Large intestine (tissue), 3 donors: ENCODE data around the gene CATSPERE. TPM values are rescaled to one million over a fixed set of nuclear protein-coding genes. Genes with fewer than 3 reads are reported as not detected.

Source experiments
- DNase-seq, 2 donors: peaks; one replicate each; pipeline versions ENCODE4 v3.0.0 to v3.0.0-alpha.2; 2013
- H3K27ac ChIP-seq: one replicate; pipeline ENCODE4 v1.5.1; 2013; ENCODE audit warnings: low read length
- H3K27me3 ChIP-seq: 2 replicates; pipeline ENCODE4 v1.6.1; 2013; ENCODE audit warnings: low read length; ENCODE audit not compliant: control insufficient read depth, insufficient read depth
- H3K36me3 ChIP-seq: 2 replicates; pipeline ENCODE4 v1.6.1; 2013; ENCODE audit warnings: low read length; ENCODE audit not compliant: control insufficient read depth, insufficient read depth
- H3K4me1 ChIP-seq: one replicate; pipeline ENCODE4 v1.6.1; 2013; ENCODE audit warnings: low read length; ENCODE audit not compliant: control insufficient read depth, insufficient read depth
- H3K4me3 ChIP-seq: one replicate; pipeline ENCODE4 v1.5.1; 2013; ENCODE audit warnings: low read length
- H3K9me3 ChIP-seq: one replicate; pipeline ENCODE4 v1.6.1; 2013; ENCODE audit warnings: mild to moderate bottlenecking, low read depth, low read length, moderate library complexity; ENCODE audit not compliant: control insufficient read depth
- WGBS: methylation state at CpG from one replicate; pipeline ENCODE4 v1.1.5; 2013; ENCODE audit warnings: low lambda C conversion rate; ENCODE audit not compliant: insufficient coverage; 5-methylcytosine and 5-hydroxymethylcytosine counted together
- polyA plus RNA-seq: library from polyadenylated mRNA; unstranded; fragments of 120-200 nt; gene quantifications from one replicate; pipeline ENCODE4 v1.2.1, GENCODE V29; 2013

CATSPERE gene
- polyA plus RNA-seq, 1 donor = 1.2 TPM

GRCh38 chr1:244645890-244646289, 184.8 kb downstream of the CATSPERE start:
- Histone ChIP-seq H3K27ac (no peak overlapping the region), H3K36me3 (no peaks in the 10 kb centered on the region), H3K4me1 (no peaks in the 10 kb centered on the region), H3K9me3 (no peaks in the 10 kb centered on the region), H3K4me3 (no peak overlapping the region), H3K27me3 (no peaks in the 10 kb centered on the region)
- no CpG with 5 or more reads among the region's 6 CpGs for WGBS
- DNase-seq = no peak

GRCh38 chr1:244647819-244648218, 186.7 kb downstream of the CATSPERE start:
- H3K9me3 ChIP-seq = no peaks in the 10 kb centered on the region
- no peak for DNase-seq
- H3K36me3 ChIP-seq = no peaks in the 10 kb centered on the region
- H3K4me3 ChIP-seq = no peak overlapping the region
- H3K4me1 ChIP-seq = peaks cover 4% of the 10 kb centered on the region
- WGBS = 70% methylated on average over 5 of the region's 6 CpGs
- no peak overlapping the region for H3K27ac ChIP-seq
- no peaks in the 10 kb centered on the region for H3K27me3 ChIP-seq

- no peaks in the 10 kb centered on the region for H3K9me3 ChIP-seq
- H3K4me1 ChIP-seq = peaks cover 18% of the 10 kb centered on the region
- WGBS = 82% methylated on average over 4 of the region's 15 CpGs
- peak overlapping the region; percentile 60 for H3K4me3 ChIP-seq
- no peak for DNase-seq
- peaks cover under 1% of the 10 kb centered on the region for H3K36me3 ChIP-seq
- peak overlapping the region; percentile 45 for H3K27ac ChIP-seq
- no peaks in the 10 kb centered on the region for H3K27me3 ChIP-seq
Observed at GRCh38 chr1:244651956-244652622, 191.0 kb downstream of the CATSPERE start.

- DNase-seq = peak; percentile 100
- no CpG with 5 or more reads among the region's 81 CpGs for WGBS
- peak within 1 kb of the TSS; percentile 77 for H3K27ac ChIP-seq
- peaks cover 5% of the 10 kb centered on the region for H3K36me3 ChIP-seq
- no peaks in the 10 kb centered on the region for H3K27me3 ChIP-seq
- peak within 1 kb of the TSS; percentile 84 for H3K4me3 ChIP-seq
- H3K4me1 ChIP-seq = peaks cover 19% of the 10 kb centered on the region
- H3K9me3 ChIP-seq = no peaks in the 10 kb centered on the region
Observed at GRCh38 chr1:244652623-244653438, 191.8 kb downstream of the CATSPERE start, which contains the start of gene DESI2. DESI2 (plus strand) TSS chr1:244653126; CDS start chr1:244653314, 188 bp downstream.

GRCh38 chr1:244653439-244654107, 192.5 kb downstream of the CATSPERE start:
- no CpG with 5 or more reads among the region's 34 CpGs for WGBS

GRCh38 chr1:244654108-244655038, 193.3 kb downstream of the CATSPERE start:
- Histone ChIP-seq H3K4me1 (peaks cover 19% of the 10 kb centered on the region), H3K27ac (no peak overlapping the region), H3K9me3 (no peaks in the 10 kb centered on the region), H3K36me3 (peaks cover 5% of the 10 kb centered on the region), H3K27me3 (no peaks in the 10 kb centered on the region), H3K4me3 (peak overlapping the region; percentile 84)
- DNase-seq = no peak
- WGBS = no CpG with 5 or more reads among the region's 8 CpGs

More at GRCh38 chr1:244653439-244654107, 192.5 kb downstream of the CATSPERE start:
- peak in 1 of 2 donors; percentile 58 for DNase-seq
- H3K9me3 ChIP-seq = no peaks in the 10 kb centered on the region
- peak overlapping the region; percentile 84 for H3K4me3 ChIP-seq
- peaks cover 5% of the 10 kb centered on the region for H3K36me3 ChIP-seq
- no peaks in the 10 kb centered on the region for H3K27me3 ChIP-seq
- peaks cover 19% of the 10 kb centered on the region for H3K4me1 ChIP-seq
- H3K27ac ChIP-seq = peak overlapping the region; percentile 77

GRCh38 chr1:244655186-244655585, 194.1 kb downstream of the CATSPERE start:
- Histone ChIP-seq H3K4me3 (no peak overlapping the region), H3K9me3 (no peaks in the 10 kb centered on the region), H3K36me3 (peaks cover 5% of the 10 kb centered on the region), H3K27me3 (no peaks in the 10 kb centered on the region), H3K4me1 (peaks cover 19% of the 10 kb centered on the region), H3K27ac (no peak overlapping the region)
- no peak for DNase-seq
- WGBS = no CpG with 5 or more reads among the region's 1 CpG

GRCh38 chr1:244657421-244657820, 196.3 kb downstream of the CATSPERE start:
- Histone ChIP-seq H3K27ac (no peak overlapping the region), H3K36me3 (peaks cover 5% of the 10 kb centered on the region), H3K9me3 (no peaks in the 10 kb centered on the region), H3K27me3 (no peaks in the 10 kb centered on the region), H3K4me1 (peaks cover 15% of the 10 kb centered on the region), H3K4me3 (no peak overlapping the region)
- WGBS = 100% methylated on average over 1 of the region's 3 CpGs
- DNase-seq = no peak

GRCh38 chr1:244659694-244660093, 198.6 kb downstream of the CATSPERE start:
- no peaks in the 10 kb centered on the region for H3K27me3 ChIP-seq
- H3K9me3 ChIP-seq = no peaks in the 10 kb centered on the region
- H3K27ac ChIP-seq = no peak overlapping the region
- no peak for DNase-seq
- peaks cover 8% of the 10 kb centered on the region for H3K4me1 ChIP-seq
- no peak overlapping the region for H3K4me3 ChIP-seq
- 93% methylated on average over 2 of the region's 3 CpGs for WGBS
- H3K36me3 ChIP-seq = peaks cover 5% of the 10 kb centered on the region
